ENCODE results near the gene SCAF11.

GRCh38 chr12:45969084-45969483 lies 21.3 kb downstream of the SCAF11 start:
- TF ChIP-seq ZNF274 (IDR thresholded peaks at IDR 0.05; ENCODE audit: low read depth, low read length) (no peak), YY1 (IDR thresholded peaks at IDR 0.05; ENCODE audit: insufficient read depth, insufficient read length) (no peak), SUZ12 (IDR thresholded peaks at IDR 0.05; ENCODE audit: extremely low read depth, insufficient read depth, insufficient read length) (no peak)
